Ishikawa (cell line): ENCODE measurements around the gene RMRP.

Experiments
- CEBPB ChIP-seq: IDR thresholded peaks from 2 replicates; pipeline ENCODE4 v1.6.1; 2012
- CREB1 ChIP-seq: IDR thresholded peaks from 2 replicates; pipeline ENCODE4 v1.6.1; 2012; ENCODE audit warnings: low read depth
- EGR1 ChIP-seq: IDR thresholded peaks from 2 replicates; pipeline ENCODE4 v1.6.1; 2012
- EP300 ChIP-seq: IDR thresholded peaks from 2 replicates; pipeline ENCODE4 v1.6.1; 2012; ENCODE audit warnings: borderline replicate concordance
- FOXM1 ChIP-seq: IDR thresholded peaks from 2 replicates; pipeline ENCODE4 v1.6.1; 2012; ENCODE audit warnings: low read depth, borderline replicate concordance
- NFIC ChIP-seq: IDR thresholded peaks from 2 replicates; pipeline ENCODE4 v1.6.1; 2012
- RAD21 ChIP-seq: IDR thresholded peaks from 2 replicates; pipeline ENCODE4 v1.6.1; 2012; ENCODE audit warnings: low read depth
- REST ChIP-seq: IDR thresholded peaks from 2 replicates; pipeline ENCODE4 v1.6.1; 2012; ENCODE audit warnings: low read depth, mild to moderate bottlenecking
- TAF1 ChIP-seq: IDR thresholded peaks from 2 replicates; pipeline ENCODE4 v1.6.1; 2012; ENCODE audit warnings: low read depth, mild to moderate bottlenecking
- TCF12 ChIP-seq: IDR thresholded peaks from 2 replicates; pipeline ENCODE4 v1.6.1; 2012; ENCODE audit warnings: low read depth
- TEAD4 ChIP-seq: IDR thresholded peaks from 2 replicates; pipeline ENCODE4 v1.6.1; 2012
- YY1 ChIP-seq: IDR thresholded peaks from 2 replicates; pipeline ENCODE4 v1.6.1; 2012; ENCODE audit warnings: low read depth
- ZBTB7A ChIP-seq: IDR thresholded peaks from 2 replicates; pipeline ENCODE4 v1.6.1; 2012; ENCODE audit warnings: low read depth
- TF ChIP-seq, protein P1 (sequence below): IDR thresholded peaks from 2 replicates; pipeline ENCODE4 v1.6.1; 2012
- TF ChIP-seq, protein P2 (sequence below): IDR thresholded peaks from 2 replicates; pipeline ENCODE4 v1.6.1; 2012

RMRP gene

GRCh38 chr9:35658137-35658967, 533 bp upstream of the RMRP start, which contains the start of gene CCDC107:
Gene CCDC107 (plus strand): TSS chr9:35658292. CDS start chr9:35658380, 88 bp downstream.
- TF ChIP-seq CREB1, result no peak
- no peak for TF ChIP-seq CEBPB
- peak; percentile 89 for TF ChIP-seq YY1
- no peak for TF ChIP-seq NFIC
- TF ChIP-seq EGR1, result 0 out of 2 replicates have a peak, but pooled peaks have one; percentile 15
- TF ChIP-seq EP300, result no peak
- peak; percentile 59 for TF ChIP-seq REST
- TF ChIP-seq TEAD4, result no peak
- peak; percentile 13; the same call in 1 of the 2 replicates for TF ChIP-seq FOXM1
- TF ChIP-seq TCF12, result no peak
- TF ChIP-seq, protein P1, sequence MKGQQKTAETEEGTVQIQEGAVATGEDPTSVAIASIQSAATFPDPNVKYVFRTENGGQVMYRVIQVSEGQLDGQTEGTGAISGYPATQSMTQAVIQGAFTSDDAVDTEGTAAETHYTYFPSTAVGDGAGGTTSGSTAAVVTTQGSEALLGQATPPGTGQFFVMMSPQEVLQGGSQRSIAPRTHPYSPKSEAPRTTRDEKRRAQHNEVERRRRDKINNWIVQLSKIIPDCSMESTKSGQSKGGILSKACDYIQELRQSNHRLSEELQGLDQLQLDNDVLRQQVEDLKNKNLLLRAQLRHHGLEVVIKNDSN, result no peak
- peak; percentile 73 for TF ChIP-seq TAF1
- TF ChIP-seq ZBTB7A, result peak; percentile 67; the same call in 1 of the 2 replicates
- peak; percentile 37 for TF ChIP-seq RAD21
- TF ChIP-seq, protein P2, sequence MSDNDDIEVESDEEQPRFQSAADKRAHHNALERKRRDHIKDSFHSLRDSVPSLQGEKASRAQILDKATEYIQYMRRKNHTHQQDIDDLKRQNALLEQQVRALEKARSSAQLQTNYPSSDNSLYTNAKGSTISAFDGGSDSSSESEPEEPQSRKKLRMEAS, result no peak

DNA sequence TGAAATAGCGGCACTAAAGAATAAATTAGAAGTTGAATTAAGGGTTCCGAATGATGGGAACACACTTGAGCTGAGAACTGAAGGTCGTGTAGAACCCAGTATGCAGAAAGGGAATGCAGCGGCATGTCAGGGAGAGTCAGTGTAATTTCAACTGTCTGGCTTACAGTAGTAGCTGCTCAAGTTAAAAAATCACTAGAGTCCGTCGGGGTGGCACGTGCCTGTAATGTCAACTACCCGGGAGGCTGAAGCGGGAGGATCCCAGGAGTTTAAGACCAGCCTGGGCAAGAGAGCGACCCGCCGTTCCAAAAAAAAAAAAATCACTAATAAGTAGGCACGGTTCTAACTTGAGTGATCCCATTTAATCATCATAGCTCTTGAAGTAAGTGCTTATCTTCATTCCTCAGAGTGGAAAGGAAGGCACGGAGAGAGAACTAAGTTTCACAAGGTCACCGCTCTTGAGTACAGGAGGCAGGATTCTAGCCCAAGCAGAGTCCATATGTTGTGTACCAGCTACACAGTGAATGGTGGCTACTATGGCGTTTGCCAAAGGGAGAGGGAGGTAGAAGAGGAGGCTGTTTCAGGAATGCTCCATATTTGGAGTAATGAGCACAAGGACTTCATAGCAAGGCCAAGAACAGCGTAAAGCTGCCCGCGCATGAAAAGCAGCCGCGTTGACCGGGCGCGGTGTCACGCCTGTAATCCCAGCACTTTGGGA, 831 bp downstream of the RMRP start:
- TF ChIP-seq, protein P1, result no peak

DNA sequence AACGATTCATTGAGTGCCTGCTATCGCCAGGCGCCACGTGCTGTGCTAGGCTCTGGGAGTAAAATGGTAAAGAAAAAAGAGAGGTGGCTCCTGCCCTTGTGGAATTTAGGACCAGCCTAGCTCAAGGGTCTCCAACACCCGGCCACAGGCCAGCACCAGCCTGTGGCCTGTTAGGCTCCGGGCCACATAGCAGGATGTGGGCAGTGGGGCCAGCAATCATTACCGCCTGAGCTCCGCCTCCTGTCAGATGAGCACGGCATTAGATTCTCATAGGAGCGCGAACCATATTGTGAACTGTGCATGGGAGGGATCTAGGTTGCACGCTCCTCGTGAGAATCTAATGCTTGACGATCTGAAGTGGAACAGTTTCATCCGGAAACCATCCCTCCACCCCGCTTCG, 1.5 kb downstream of the RMRP start:
- no peak for TF ChIP-seq TCF12
- TF ChIP-seq FOXM1, result no peak
- TF ChIP-seq REST, result no peak
- no peak for TF ChIP-seq EP300
- TF ChIP-seq EGR1, result no peak
- TF ChIP-seq RAD21, result no peak
- TF ChIP-seq, protein P1, result no peak
- TF ChIP-seq CEBPB, result no peak
- no peak for TF ChIP-seq CREB1
- TF ChIP-seq TEAD4, result no peak
- TF ChIP-seq, protein P2, result no peak
- TF ChIP-seq TAF1, result no peak
- no peak for TF ChIP-seq NFIC
- TF ChIP-seq YY1, result no peak
- no peak for TF ChIP-seq ZBTB7A

DNA sequence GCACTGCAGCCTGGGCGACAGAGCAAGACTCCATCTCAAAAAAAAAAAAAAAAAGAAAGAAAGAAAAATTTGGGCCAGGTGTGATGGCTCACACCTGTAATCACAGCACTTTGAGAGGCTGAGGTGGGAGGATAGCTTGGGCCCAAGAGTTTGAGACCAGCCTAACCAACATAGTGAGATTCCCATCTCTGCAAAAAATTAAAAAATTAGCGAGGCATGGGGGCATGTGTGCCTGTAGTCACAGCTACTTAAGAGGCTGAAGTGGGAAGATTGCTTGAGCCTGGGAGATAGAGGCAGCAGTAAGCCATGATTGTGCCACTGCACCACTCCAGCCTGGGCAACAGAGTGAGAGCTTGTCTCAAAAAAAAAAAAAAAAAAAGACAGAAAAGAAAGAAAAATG, 4.2 kb downstream of the RMRP start:
- TF ChIP-seq FOXM1 (no peak), TAF1 (no peak), REST (no peak), TCF12 (no peak), CREB1 (no peak), EGR1 (no peak), TEAD4 (no peak), ZBTB7A (no peak), NFIC (no peak)
- TF ChIP-seq, protein P1, result no peak
